Kidney (tissue), 14 donors: ENCODE measurements around the gene SBNO1. TPM values are rescaled to one million over a fixed set of nuclear protein-coding genes. Genes with fewer than 3 reads are reported as not detected.

Experiments used
- DNase-seq, 5 donors: peaks; one replicate each; pipeline ENCODE4 v3.0.0-alpha.2; 2013 to 2020
- FAIRE-seq: peaks from 2 replicates; lab custom pipeline; 2012; peaks lifted over from hg19 to GRCh38; lab: Jason Lieb, UNC
- H3K27ac ChIP-seq, 2 donors: one replicate each; pipeline ENCODE4 v1.7.0; 2013; ENCODE audit warnings: low read depth in 2 of 2, low read length in 2 of 2, inconsistent platforms in 1 of 2
- H3K27me3 ChIP-seq: one replicate; pipeline ENCODE4 v1.7.1; 2013; ENCODE audit warnings: low read length, inconsistent platforms; ENCODE audit not compliant: control insufficient read depth, insufficient read depth
- H3K36me3 ChIP-seq, 3 donors: one replicate each; pipeline versions ENCODE4 v1.7.0 to v1.7.1; 2013; ENCODE audit warnings: low read length in 3 of 3, control low read depth in 1 of 3, inconsistent platforms in 1 of 3; ENCODE audit not compliant: insufficient read depth in 3 of 3, control insufficient read depth in 2 of 3
- H3K4me1 ChIP-seq, 3 donors: one replicate each; pipeline versions ENCODE4 v1.7.0 to v1.7.1; 2013; ENCODE audit warnings: low read length in 3 of 3, inconsistent platforms in 1 of 3, low read depth in 1 of 3; ENCODE audit not compliant: control insufficient read depth in 2 of 3, insufficient read depth in 2 of 3
- H3K4me3 ChIP-seq, 3 donors: one replicate each; pipeline versions ENCODE4 v1.7.0 to v1.8.1; 2013; ENCODE audit warnings: low read length in 3 of 3, control low read depth in 1 of 3, inconsistent platforms in 1 of 3
- H3K9ac ChIP-seq, 3 donors: one replicate each; pipeline versions ENCODE4 v1.7.0 to v1.7.1; 2013; ENCODE audit warnings: low read length in 3 of 3, control low read depth in 1 of 3, inconsistent platforms in 1 of 3
- H3K9me3 ChIP-seq, 3 donors: one replicate each; pipeline versions ENCODE4 v1.7.0 to v1.7.1; 2013; ENCODE audit warnings: low read length in 3 of 3, control low read depth in 1 of 3, inconsistent platforms in 1 of 3; ENCODE audit not compliant: control insufficient read depth in 2 of 3, insufficient read depth in 1 of 3
- intact Hi-C: fragments of 100-400 bp; cut with DNase I; formaldehyde crosslinking; loops from one replicate; pipeline ENCODE4 v1.11.1; 2022
- polyA plus RNA-seq: library from polyadenylated mRNA; stranded (reverse); fragments of 350-450 nt; fragmentation: Illumina TruSeq; extraction: RNeasy Lipid Tissue Mini Kit (QIAGEN cat#74804); gene quantifications from one replicate; pipeline ENCODE4 v1.2.3, GENCODE V29; 2014; ENCODE audit warnings: low read depth, low replicate concordance; ENCODE audit not compliant: insufficient read depth
- total RNA-seq: library from RNA; stranded (reverse); fragmentation: NEBNext Ultra II Directional; extraction: Animal tissue kit (Norgen Biotek cat#: 25700); gene quantifications from one replicate; pipeline ENCODE4 v1.2.1, GENCODE V29; 2021
- TF ChIP-seq, protein P1 (sequence below): IDR thresholded peaks from 3 replicates; pipeline ENCODE4 v1.5.1; 2012; ENCODE audit warnings: mild to moderate bottlenecking, moderate library complexity, borderline replicate concordance; ENCODE audit not compliant: insufficient read depth; ENCODE audit errors: extremely low read depth
- donor health status: control.
- donor health status: control.
- donor health status: control.
- donor health status: control.
- donor health status: control.
- donor health status: DM: yes; HTN: yes; CAD: no.
- donor health status: Normal renal cell carcinoma (clear cell type).

The SBNO1 gene
- total and polyA plus RNA-seq, 2 donors from 2014 or later, result 4.3 to 32.0 TPM

DNA sequence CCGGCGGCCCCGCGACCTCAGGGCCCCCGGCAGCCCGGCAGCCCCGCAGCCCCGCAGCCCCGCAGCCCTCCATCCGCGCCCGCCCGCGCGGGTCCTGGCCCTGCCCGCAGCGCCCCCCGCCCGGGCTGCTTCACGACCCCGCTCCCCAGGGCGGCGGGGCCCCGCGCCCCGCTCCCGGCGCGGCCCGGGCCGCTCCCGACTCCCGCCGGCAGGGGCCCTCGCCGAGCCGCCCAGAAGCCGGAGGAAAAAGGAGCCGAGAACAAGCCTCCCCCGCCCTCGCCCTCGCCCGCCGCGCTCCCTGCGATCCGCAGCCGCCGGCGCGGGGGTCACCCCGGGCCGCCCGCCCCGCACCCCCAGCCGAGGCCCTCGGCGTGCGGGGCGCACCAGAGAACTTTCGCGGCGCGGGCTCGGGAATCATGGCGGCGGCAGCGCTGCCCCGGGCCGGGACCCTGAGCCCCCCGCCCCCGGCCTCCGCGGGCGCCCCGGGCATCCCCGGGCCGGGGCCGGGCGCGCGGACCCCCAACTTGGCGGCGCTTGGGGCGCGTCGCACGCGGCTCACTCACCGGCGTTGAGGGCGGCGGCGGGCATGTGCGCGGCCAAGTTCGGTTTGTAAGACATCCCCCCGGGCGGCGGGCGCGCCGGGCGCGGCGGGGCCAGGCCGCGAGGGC, 93.5 kb downstream of the SBNO1 start:
- H3K27me3 ChIP-seq, result no peaks in the 10 kb centered on the region
- peaks cover 0 to 3% (median 0%) of the 10 kb centered on the region in 3 donors for H3K36me3 ChIP-seq
- intact Hi-C loops, result no loop called here
- TF ChIP-seq, protein P1, sequence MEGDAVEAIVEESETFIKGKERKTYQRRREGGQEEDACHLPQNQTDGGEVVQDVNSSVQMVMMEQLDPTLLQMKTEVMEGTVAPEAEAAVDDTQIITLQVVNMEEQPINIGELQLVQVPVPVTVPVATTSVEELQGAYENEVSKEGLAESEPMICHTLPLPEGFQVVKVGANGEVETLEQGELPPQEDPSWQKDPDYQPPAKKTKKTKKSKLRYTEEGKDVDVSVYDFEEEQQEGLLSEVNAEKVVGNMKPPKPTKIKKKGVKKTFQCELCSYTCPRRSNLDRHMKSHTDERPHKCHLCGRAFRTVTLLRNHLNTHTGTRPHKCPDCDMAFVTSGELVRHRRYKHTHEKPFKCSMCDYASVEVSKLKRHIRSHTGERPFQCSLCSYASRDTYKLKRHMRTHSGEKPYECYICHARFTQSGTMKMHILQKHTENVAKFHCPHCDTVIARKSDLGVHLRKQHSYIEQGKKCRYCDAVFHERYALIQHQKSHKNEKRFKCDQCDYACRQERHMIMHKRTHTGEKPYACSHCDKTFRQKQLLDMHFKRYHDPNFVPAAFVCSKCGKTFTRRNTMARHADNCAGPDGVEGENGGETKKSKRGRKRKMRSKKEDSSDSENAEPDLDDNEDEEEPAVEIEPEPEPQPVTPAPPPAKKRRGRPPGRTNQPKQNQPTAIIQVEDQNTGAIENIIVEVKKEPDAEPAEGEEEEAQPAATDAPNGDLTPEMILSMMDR, result peak; percentile 75
- DNase-seq (peak; percentile 73 to 90 (median 79)), FAIRE-seq (no peak)
- H3K27ac ChIP-seq, result no peak overlapping the region
- H3K9ac ChIP-seq, result no peak overlapping the region
- no peaks in the 10 kb centered on the region for H3K9me3 ChIP-seq
- peaks cover 0 to 22% (median 0%) of the 10 kb centered on the region in 3 donors for H3K4me1 ChIP-seq
- H3K4me3 ChIP-seq, result peak overlapping the region in 1 of 3 donors; percentile 72

GRCh38 chr12:123270214-123271000, 94.2 kb downstream of the SBNO1 start:
- Histone ChIP-seq H3K9ac (peak overlapping the region; percentile 43 to 68 (median 48)), H3K9me3 (no peaks in the 10 kb centered on the region), H3K36me3 (peaks cover 0 to 3% (median 0%) of the 10 kb centered on the region in 3 donors), H3K4me1 (peaks cover 0 to 22% (median 0%) of the 10 kb centered on the region in 3 donors), H3K27ac (peak overlapping the region; percentile 57 to 69), H3K4me3 (peak overlapping the region; percentile 64 to 75 (median 72)), H3K27me3 (no peaks in the 10 kb centered on the region)
- FAIRE-seq (no peak), DNase-seq (peak in 4 of 5 donors; percentile 38 to 82 (median 62))
- intact Hi-C loops, result no loop called here
- TF ChIP-seq, protein P1, result no peak

- peak overlapping the region; percentile 43 to 68 (median 48) for H3K9ac ChIP-seq
- DNase-seq, result no peak
- no peaks in the 10 kb centered on the region for H3K27me3 ChIP-seq
- intact Hi-C loops, result no loop called here
- peaks cover 0 to 4% (median 3%) of the 10 kb centered on the region in 3 donors for H3K36me3 ChIP-seq
- peaks cover 0 to 22% (median 0%) of the 10 kb centered on the region in 3 donors for H3K4me1 ChIP-seq
- no peaks in the 10 kb centered on the region for H3K9me3 ChIP-seq
- TF ChIP-seq, protein P1, result no peak
- no peak for FAIRE-seq
- peak overlapping the region; percentile 57 to 69 for H3K27ac ChIP-seq
- peak overlapping the region; percentile 64 to 75 (median 72) for H3K4me3 ChIP-seq
Measured at GRCh38 chr12:123269896-123270213, 94.8 kb downstream of the SBNO1 start.
